PC-9 (cell line): Measurements from ENCODE around the gene TCTN3. TPM values are rescaled to one million over a fixed set of nuclear protein-coding genes. Genes with fewer than 3 reads are reported as not detected.

Experiments
- BruUV-seq: library from RNA; stranded (reverse); fragments of 400-500 nt; replicated peaks from 2 replicates; lab custom pipeline; 2021; lab: Mats Ljungman, UMichigan
- CTCF ChIA-PET: fragments of 300-600 bp; sonication (Branson Sonifier 250); formaldehyde crosslinking; loops from one replicate; lab custom pipeline; 2022; ENCODE audit warnings: antibody characterized with exemption; lab: Charles Lee
- POLR2A ChIA-PET: fragments of 300-600 bp; sonication (Branson Sonifier 250); formaldehyde crosslinking; loops from one replicate; lab custom pipeline; 2022; ENCODE audit warnings: antibody characterized with exemption; ENCODE audit not compliant: unreplicated experiment; lab: Charles Lee
- DNase-seq, 2 experiments: peaks; one replicate each; pipeline versions ENCODE4 v3.0.0 to v3.0.0-alpha.2; 2015 to 2022; ENCODE audit warnings: mixed read lengths in 1 of 2
- H2AFZ ChIP-seq: fragments of 200-600 bp; sonication (generic); 2 replicates; pipeline ENCODE4 v1.8.1; 2017; ENCODE audit warnings: antibody characterized with exemption
- H3F3A ChIP-seq: fragments of 200-600 bp; sonication (generic); 2 replicates; pipeline ENCODE4 v1.8.1; 2017; ENCODE audit warnings: antibody characterized with exemption, mild to moderate bottlenecking, low read depth; ENCODE audit not compliant: insufficient read depth
- H3K27ac ChIP-seq: fragments of 200-600 bp; sonication (generic); 2 replicates; pipeline ENCODE4 v1.6.1; 2016; ENCODE audit warnings: mixed run types
- H3K27me3 ChIP-seq: fragments of 200-600 bp; sonication (generic); 2 replicates; pipeline ENCODE4 v1.6.1; 2016; ENCODE audit warnings: low read depth, mixed run types; ENCODE audit not compliant: insufficient read depth
- H3K36me3 ChIP-seq: fragments of 200-600 bp; sonication (generic); 2 replicates; pipeline ENCODE4 v1.6.1; 2016; ENCODE audit warnings: low read depth, mixed run types
- H3K4me1 ChIP-seq: fragments of 200-600 bp; sonication (generic); replicated peaks from 2 replicates; pipeline ENCODE4 v1.6.1; 2016; ENCODE audit warnings: mixed run types; ENCODE audit not compliant: insufficient read depth
- H3K4me2 ChIP-seq: fragments of 200-600 bp; sonication (generic); 2 replicates; pipeline ENCODE4 v1.6.1; 2017; ENCODE audit warnings: mixed run types
- H3K4me3 ChIP-seq: fragments of 200-600 bp; sonication (generic); 2 replicates; pipeline ENCODE4 v1.6.1; 2016; ENCODE audit warnings: mixed run types
- H3K79me2 ChIP-seq: fragments of 200-600 bp; sonication (generic); 2 replicates; pipeline ENCODE4 v1.6.1; 2017; ENCODE audit warnings: low read depth, mixed run types
- H3K9me2 ChIP-seq: fragments of 200-600 bp; sonication (generic); 2 replicates; pipeline ENCODE4 v1.8.1; 2017; ENCODE audit warnings: mild to moderate bottlenecking; ENCODE audit not compliant: insufficient read depth
- H3K9me3 ChIP-seq: fragments of 200-600 bp; sonication (generic); 2 replicates; pipeline ENCODE4 v1.8.1; 2016; ENCODE audit warnings: low read depth; ENCODE audit not compliant: insufficient read depth
- H4K20me1 ChIP-seq: fragments of 200-600 bp; sonication (generic); 2 replicates; pipeline ENCODE4 v1.8.1; 2017; ENCODE audit not compliant: insufficient read depth
- EZH2 ChIP-seq: fragments of 200-600 bp; sonication (generic); IDR thresholded peaks from 2 replicates; pipeline ENCODE4 v1.8.0; 2017; ENCODE audit warnings: antibody characterized with exemption, low read depth
- intact Hi-C: fragments of 100-400 bp; cut with micrococcal nuclease; formaldehyde crosslinking; loops from one replicate; pipeline ENCODE4 v1.10.0; 2022; ENCODE audit not compliant: unreplicated experiment
- total RNA-seq: library from RNA; stranded (reverse); gene quantifications from 2 replicates; pipeline ENCODE4 v1.2.3, GENCODE V29; 2021
- TF ChIP-seq, protein P1 (sequence below): fragments of 200-600 bp; sonication (generic); conservative IDR thresholded peaks from 2 replicates; pipeline ENCODE4 v1.6.1; 2017; ENCODE audit warnings: mixed run types, antibody characterized with exemption, mild to moderate bottlenecking, moderate library complexity

Gene TCTN3
- total RNA-seq, 1 experiment from 2014 or later, result 18.1 TPM

DNA sequence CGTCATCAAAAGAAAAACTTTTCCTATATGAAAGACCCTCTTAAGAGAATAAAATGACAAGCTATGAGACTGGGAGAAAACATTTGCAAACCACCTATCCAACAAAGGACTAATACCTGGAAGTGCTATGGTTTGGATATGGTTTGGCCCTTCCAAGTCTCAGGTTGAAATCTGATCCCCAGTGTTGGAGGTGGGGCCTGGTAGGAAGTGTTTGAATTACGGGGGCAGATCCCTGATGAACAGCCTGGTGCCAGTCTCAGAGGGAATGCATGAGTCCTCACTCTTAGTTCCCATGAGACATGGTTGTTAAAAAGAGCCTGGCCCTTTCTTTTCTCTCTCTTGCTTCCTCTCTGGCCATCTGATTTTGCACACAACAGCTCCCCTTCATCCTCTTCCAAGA is 43.5 kb downstream of the TCTN3 start:
- no TSS peak for BruUV-seq
- peaks cover 20% of the 10 kb centered on the region for H3K79me2 ChIP-seq
- POLR2A ChIA-PET, result no interaction called here
- intact Hi-C loops, result no loop called here
- no peak for DNase-seq
- H3K4me1 ChIP-seq, result no peaks in the 10 kb centered on the region
- H3K36me3 ChIP-seq, result peaks cover 17% of the 10 kb centered on the region
- no peaks in the 10 kb centered on the region for H3K9me2 ChIP-seq
- no peak overlapping the region for H3K4me3 ChIP-seq
- no peak overlapping the region for H2AFZ ChIP-seq
- H3K27me3 ChIP-seq, result no peaks in the 10 kb centered on the region
- H4K20me1 ChIP-seq, result no peaks in the 10 kb centered on the region
- H3K27ac ChIP-seq, result no peak overlapping the region
- CTCF ChIA-PET, result no interaction called here
- H3K9me3 ChIP-seq, result no peaks in the 10 kb centered on the region
- TF ChIP-seq EZH2, result no peak
- TF ChIP-seq, protein P1, sequence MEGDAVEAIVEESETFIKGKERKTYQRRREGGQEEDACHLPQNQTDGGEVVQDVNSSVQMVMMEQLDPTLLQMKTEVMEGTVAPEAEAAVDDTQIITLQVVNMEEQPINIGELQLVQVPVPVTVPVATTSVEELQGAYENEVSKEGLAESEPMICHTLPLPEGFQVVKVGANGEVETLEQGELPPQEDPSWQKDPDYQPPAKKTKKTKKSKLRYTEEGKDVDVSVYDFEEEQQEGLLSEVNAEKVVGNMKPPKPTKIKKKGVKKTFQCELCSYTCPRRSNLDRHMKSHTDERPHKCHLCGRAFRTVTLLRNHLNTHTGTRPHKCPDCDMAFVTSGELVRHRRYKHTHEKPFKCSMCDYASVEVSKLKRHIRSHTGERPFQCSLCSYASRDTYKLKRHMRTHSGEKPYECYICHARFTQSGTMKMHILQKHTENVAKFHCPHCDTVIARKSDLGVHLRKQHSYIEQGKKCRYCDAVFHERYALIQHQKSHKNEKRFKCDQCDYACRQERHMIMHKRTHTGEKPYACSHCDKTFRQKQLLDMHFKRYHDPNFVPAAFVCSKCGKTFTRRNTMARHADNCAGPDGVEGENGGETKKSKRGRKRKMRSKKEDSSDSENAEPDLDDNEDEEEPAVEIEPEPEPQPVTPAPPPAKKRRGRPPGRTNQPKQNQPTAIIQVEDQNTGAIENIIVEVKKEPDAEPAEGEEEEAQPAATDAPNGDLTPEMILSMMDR, result no peak
- no peaks in the 10 kb centered on the region for H3F3A ChIP-seq
- no peak overlapping the region for H3K4me2 ChIP-seq

DNA sequence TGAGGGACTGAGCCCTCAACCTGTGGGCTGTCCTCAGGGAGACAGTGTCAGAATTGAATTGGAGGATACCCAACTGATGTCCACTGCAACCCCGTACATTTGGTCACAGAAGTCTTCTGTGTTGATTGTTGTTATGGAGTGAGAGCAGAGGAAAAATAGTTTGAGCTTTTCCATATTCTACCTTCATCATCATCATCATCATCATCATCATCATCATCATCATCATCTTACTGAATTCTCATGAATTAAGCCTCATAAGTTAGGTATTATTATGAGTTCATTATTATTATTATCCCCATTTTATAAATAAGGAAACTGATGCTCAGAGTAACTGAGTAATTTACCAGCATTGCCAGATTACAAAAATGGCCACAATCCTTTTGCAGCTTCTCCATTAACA is 45.6 kb downstream of the TCTN3 start:
- H3F3A ChIP-seq, result no peaks in the 10 kb centered on the region
- no peaks in the 10 kb centered on the region for H3K27me3 ChIP-seq
- H3K4me2 ChIP-seq, result no peak overlapping the region
- no peak for DNase-seq
- BruUV-seq, result no TSS peak
- peaks cover 17% of the 10 kb centered on the region for H3K36me3 ChIP-seq
- CTCF ChIA-PET, result no interaction called here
- no peaks in the 10 kb centered on the region for H3K9me2 ChIP-seq
- no peaks in the 10 kb centered on the region for H3K4me1 ChIP-seq
- no peaks in the 10 kb centered on the region for H3K9me3 ChIP-seq
- H3K27ac ChIP-seq, result no peak overlapping the region
- no peaks in the 10 kb centered on the region for H4K20me1 ChIP-seq
- intact Hi-C loops, result no loop called here
- no peak overlapping the region for H3K4me3 ChIP-seq
- POLR2A ChIA-PET, result no interaction called here
- TF ChIP-seq, protein P1, result no peak
- no peak for TF ChIP-seq EZH2
- no peaks in the 10 kb centered on the region for H3K79me2 ChIP-seq
- H2AFZ ChIP-seq, result no peak overlapping the region

DNA sequence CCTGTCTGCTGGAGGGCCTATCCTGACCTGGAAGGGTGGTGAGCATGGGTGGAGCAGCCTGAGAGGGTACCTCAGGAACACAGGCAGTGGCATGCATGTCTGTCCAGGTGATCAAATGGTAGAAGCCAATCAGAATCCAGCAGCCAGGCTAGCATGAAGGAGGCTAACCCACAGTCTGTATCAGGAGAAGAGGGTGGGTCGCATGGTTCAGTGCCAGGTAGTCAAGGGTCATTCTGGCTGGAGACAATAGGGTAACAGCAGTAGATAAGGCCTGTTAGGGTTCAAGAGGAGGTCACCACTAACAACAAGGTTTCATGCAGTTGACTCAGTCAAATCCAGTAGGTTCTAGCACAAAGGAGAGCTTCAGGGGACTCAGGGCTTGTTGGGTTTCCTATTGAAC is 47.6 kb downstream of the TCTN3 start:
- intact Hi-C loops, result no loop called here
- no peaks in the 10 kb centered on the region for H3K79me2 ChIP-seq
- ChIA-PET POLR2A (no interaction called here), CTCF (no interaction called here)
- no peak overlapping the region for H2AFZ ChIP-seq
- H3K36me3 ChIP-seq, result peaks cover 2% of the 10 kb centered on the region; the same call in 1 of the 2 replicates
- H3K4me1 ChIP-seq, result no peaks in the 10 kb centered on the region
- no TSS peak for BruUV-seq
- no peak for DNase-seq
- no peak overlapping the region for H3K27ac ChIP-seq
- H3K27me3 ChIP-seq, result no peaks in the 10 kb centered on the region
- H3K9me3 ChIP-seq, result no peaks in the 10 kb centered on the region
- H3K9me2 ChIP-seq, result no peaks in the 10 kb centered on the region
- TF ChIP-seq, protein P1, result no peak
- TF ChIP-seq EZH2, result no peak
- no peaks in the 10 kb centered on the region for H3F3A ChIP-seq
- no peak overlapping the region for H3K4me3 ChIP-seq
- H4K20me1 ChIP-seq, result no peaks in the 10 kb centered on the region
- no peak overlapping the region for H3K4me2 ChIP-seq
